PC-3 (cell line): ENCODE measurements around the gene INHBE. TPM values are rescaled to one million over a fixed set of nuclear protein-coding genes. Genes with fewer than 3 reads are reported as not detected.

Experiments used
- ATAC-seq: fragments of 200-7000 bp; cut with Tn5 transposase; 2 replicates; pipeline ENCODE4 v1.9.1; 2020; ENCODE audit warnings: mild to moderate bottlenecking, moderate library complexity
- BruUV-seq: library from RNA; stranded (reverse); fragments of 400-500 nt; replicated peaks from 2 replicates; lab custom pipeline; 2021; lab: Mats Ljungman, UMichigan
- CTCF ChIA-PET: fragments of 300-600 bp; sonication (Branson Sonifier 250); formaldehyde crosslinking; loops from one replicate; lab custom pipeline; 2022; ENCODE audit warnings: antibody characterized with exemption; lab: Charles Lee
- POLR2A ChIA-PET: fragments of 300-600 bp; sonication (Branson Sonifier 250); formaldehyde crosslinking; loops from one replicate; lab custom pipeline; 2022; ENCODE audit warnings: antibody characterized with exemption; ENCODE audit not compliant: unreplicated experiment; lab: Charles Lee
- DNase-seq: peaks from one replicate; pipeline ENCODE4 v3.0.0-alpha.2; 2015
- H2AFZ ChIP-seq: fragments of 300-600 bp; sonication (generic); 2 replicates; pipeline ENCODE4 v1.6.0; 2016; ENCODE audit warnings: antibody characterized with exemption, low read length
- H3F3A ChIP-seq: fragments of 300-600 bp; sonication (generic); one replicate; pipeline ENCODE4 v1.6.0; 2017; ENCODE audit warnings: antibody characterized with exemption, low read length, control low read depth, mild to moderate bottlenecking; ENCODE audit not compliant: unreplicated experiment
- H3K27ac ChIP-seq: fragments of 300-600 bp; sonication (generic); 2 replicates; pipeline ENCODE4 v1.5.1; 2016; ENCODE audit warnings: mild to moderate bottlenecking, low read length
- H3K27me3 ChIP-seq: fragments of 300-600 bp; sonication (generic); 2 replicates; pipeline ENCODE4 v1.6.1; 2016; ENCODE audit warnings: low read length, mixed read lengths
- H3K36me3 ChIP-seq: fragments of 300-600 bp; sonication (generic); 2 replicates; pipeline ENCODE4 v1.6.1; 2016; ENCODE audit warnings: low read depth, mixed run types, low read length, mixed read lengths
- H3K4me1 ChIP-seq: fragments of 300-600 bp; sonication (generic); 2 replicates; pipeline ENCODE4 v1.5.1; 2016; ENCODE audit warnings: low read length; ENCODE audit not compliant: insufficient read depth
- H3K4me2 ChIP-seq: fragments of 300-600 bp; sonication (generic); 2 replicates; pipeline ENCODE4 v1.6.0; 2016; ENCODE audit warnings: low read length
- H3K4me3 ChIP-seq: fragments of 300-600 bp; sonication (generic); 2 replicates; pipeline ENCODE4 v1.5.1; 2016; ENCODE audit warnings: mild to moderate bottlenecking, low read length, mixed read lengths
- H3K79me2 ChIP-seq: fragments of 300-600 bp; sonication (generic); 2 replicates; pipeline ENCODE4 v1.6.1; 2017; ENCODE audit warnings: low read length, mixed read lengths
- H3K9ac ChIP-seq: fragments of 300-600 bp; sonication (generic); 2 replicates; pipeline ENCODE4 v1.6.0; 2016; ENCODE audit warnings: mild to moderate bottlenecking, low read length
- H3K9me2 ChIP-seq: fragments of 300-600 bp; sonication (generic); replicated peaks from 2 replicates; pipeline ENCODE4 v1.6.1; 2016; ENCODE audit warnings: mixed run types, low read length, mixed read lengths
- H3K9me3 ChIP-seq: fragments of 300-600 bp; sonication (generic); 2 replicates; pipeline ENCODE4 v1.6.1; 2016; ENCODE audit warnings: low read length, mixed read lengths
- H4K20me1 ChIP-seq: fragments of 300-600 bp; sonication (generic); 2 replicates; pipeline ENCODE4 v1.6.1; 2016; ENCODE audit warnings: low read length, mixed read lengths
- EZH2 ChIP-seq: fragments of 300-600 bp; sonication (generic); IDR thresholded peaks from one replicate; pipeline ENCODE4 v1.6.1; 2017; ENCODE audit warnings: antibody characterized with exemption, mild to moderate bottlenecking, low read length; ENCODE audit not compliant: unreplicated experiment
- EZH2phosphoT487 ChIP-seq: fragments of 300-600 bp; sonication (generic); IDR thresholded peaks from 2 replicates; pipeline ENCODE4 v1.6.1; 2018; ENCODE audit warnings: mild to moderate bottlenecking, antibody characterized with exemption, low read length, borderline replicate concordance
- intact Hi-C: fragments of 100-400 bp; cut with micrococcal nuclease; formaldehyde crosslinking; loops from 2 replicates; pipeline ENCODE4 v1.9.0; 2023
- total RNA-seq: library from RNA; depleted of rRNA; stranded (reverse); fragments of >200 nt; gene quantifications from 2 replicates; pipeline ENCODE4 v1.2.3, GENCODE V29; 2014
- TF ChIP-seq, protein P1 (sequence below): fragments of 300-600 bp; sonication (generic); conservative IDR thresholded peaks from 2 replicates; pipeline ENCODE4 v1.5.1; 2017; ENCODE audit warnings: antibody characterized with exemption, low read depth, mild to moderate bottlenecking, low read length

The INHBE gene
- total RNA-seq, 1 experiment from 2014 or later: not detected

DNA sequence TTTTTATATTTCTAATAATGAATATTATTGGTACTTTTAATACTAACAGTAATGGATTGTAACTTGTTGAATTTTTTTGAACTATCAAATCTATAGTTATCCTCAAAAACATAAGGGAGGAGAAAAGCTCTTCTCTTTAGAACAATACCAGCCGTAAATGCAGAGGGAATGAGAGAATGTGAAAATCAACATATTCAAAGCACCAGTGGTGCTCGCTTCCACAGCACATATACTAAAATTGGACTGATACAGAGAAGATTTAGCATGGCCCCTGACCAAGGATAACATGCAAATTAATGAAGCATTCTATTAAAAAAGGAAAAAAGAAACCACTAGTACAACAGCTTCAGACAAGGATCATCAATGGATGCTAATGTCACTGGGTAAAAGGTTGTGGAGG is 40.0 kb upstream of the INHBE start:
- intact Hi-C loops: no loop called here
- no peak overlapping the region for H3K4me3 ChIP-seq
- no peaks in the 10 kb centered on the region for H3F3A ChIP-seq
- no peaks in the 10 kb centered on the region for H3K4me1 ChIP-seq
- H3K36me3 ChIP-seq: no peaks in the 10 kb centered on the region
- no TSS peak for BruUV-seq
- TF ChIP-seq EZH2: no peak
- TF ChIP-seq, protein P1, sequence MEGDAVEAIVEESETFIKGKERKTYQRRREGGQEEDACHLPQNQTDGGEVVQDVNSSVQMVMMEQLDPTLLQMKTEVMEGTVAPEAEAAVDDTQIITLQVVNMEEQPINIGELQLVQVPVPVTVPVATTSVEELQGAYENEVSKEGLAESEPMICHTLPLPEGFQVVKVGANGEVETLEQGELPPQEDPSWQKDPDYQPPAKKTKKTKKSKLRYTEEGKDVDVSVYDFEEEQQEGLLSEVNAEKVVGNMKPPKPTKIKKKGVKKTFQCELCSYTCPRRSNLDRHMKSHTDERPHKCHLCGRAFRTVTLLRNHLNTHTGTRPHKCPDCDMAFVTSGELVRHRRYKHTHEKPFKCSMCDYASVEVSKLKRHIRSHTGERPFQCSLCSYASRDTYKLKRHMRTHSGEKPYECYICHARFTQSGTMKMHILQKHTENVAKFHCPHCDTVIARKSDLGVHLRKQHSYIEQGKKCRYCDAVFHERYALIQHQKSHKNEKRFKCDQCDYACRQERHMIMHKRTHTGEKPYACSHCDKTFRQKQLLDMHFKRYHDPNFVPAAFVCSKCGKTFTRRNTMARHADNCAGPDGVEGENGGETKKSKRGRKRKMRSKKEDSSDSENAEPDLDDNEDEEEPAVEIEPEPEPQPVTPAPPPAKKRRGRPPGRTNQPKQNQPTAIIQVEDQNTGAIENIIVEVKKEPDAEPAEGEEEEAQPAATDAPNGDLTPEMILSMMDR: no peak
- no peak for TF ChIP-seq EZH2phosphoT487
- peaks cover 7% of the 10 kb centered on the region; the same call in 1 of the 2 replicates for H3K79me2 ChIP-seq
- H2AFZ ChIP-seq: no peak overlapping the region
- no peak overlapping the region for H3K27ac ChIP-seq
- no peaks in the 10 kb centered on the region for H3K27me3 ChIP-seq
- no peaks in the 10 kb centered on the region for H3K9me2 ChIP-seq
- no peaks in the 10 kb centered on the region for H4K20me1 ChIP-seq
- no peak overlapping the region for H3K9ac ChIP-seq
- no peaks in the 10 kb centered on the region for H3K9me3 ChIP-seq
- ChIA-PET POLR2A (no interaction called here), CTCF (no interaction called here)
- H3K4me2 ChIP-seq: no peak overlapping the region
- DNase-seq: no peak
- no peak for ATAC-seq

DNA sequence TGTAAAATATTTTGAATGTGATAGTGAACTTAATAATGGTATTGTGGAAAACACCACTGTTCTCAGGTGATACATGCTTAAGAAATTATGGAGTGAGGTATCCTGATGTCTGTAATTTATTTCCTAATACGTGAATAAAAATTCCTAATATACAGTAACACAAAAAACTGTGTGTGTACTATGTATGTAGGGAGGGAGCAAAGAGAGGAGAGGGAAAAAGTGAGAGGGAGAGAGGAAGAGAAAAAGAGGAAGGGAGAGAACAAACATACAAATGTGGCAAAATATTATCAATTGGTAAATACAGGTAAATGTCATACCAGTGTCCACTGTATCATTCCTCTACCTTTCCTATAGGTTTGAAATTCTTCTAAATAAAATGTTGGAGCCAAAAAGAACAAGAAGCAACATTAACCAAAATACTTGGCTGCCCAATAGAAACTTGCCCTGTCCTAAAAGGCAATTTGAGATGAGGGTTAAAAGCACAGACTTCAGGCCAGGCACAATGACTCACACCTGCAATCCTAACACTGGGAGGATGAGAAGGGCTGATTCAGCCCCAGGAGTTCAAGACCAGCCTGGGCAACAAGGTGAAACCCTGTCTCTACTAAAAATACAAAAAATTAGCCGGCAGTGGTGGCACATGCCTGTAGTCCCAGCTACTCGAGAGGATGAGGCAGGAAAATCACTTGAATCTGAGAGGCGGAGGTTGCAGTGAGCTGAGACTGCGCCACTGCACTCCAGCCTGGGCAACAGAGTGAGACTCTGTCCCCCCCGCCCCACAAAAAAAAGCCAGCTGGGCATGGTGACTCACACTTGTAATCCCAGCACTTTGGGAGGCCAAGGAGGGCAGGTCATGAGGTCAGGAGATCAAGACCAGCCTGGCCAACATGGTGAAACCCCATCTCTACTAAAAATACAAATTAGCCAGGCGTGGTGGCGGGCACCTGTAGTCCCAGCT is 38.8 kb upstream of the INHBE start:
- Histone ChIP-seq H3K9me3 (no peaks in the 10 kb centered on the region), H3K4me3 (no peak overlapping the region), H3K9ac (no peak overlapping the region), H3K79me2 (peaks cover 7% of the 10 kb centered on the region; the same call in 1 of the 2 replicates), H4K20me1 (no peaks in the 10 kb centered on the region), H3K27ac (no peak overlapping the region), H2AFZ (no peak overlapping the region), H3K27me3 (no peaks in the 10 kb centered on the region), H3F3A (no peaks in the 10 kb centered on the region), H3K4me2 (no peak overlapping the region), H3K9me2 (no peaks in the 10 kb centered on the region), H3K36me3 (no peaks in the 10 kb centered on the region), H3K4me1 (no peaks in the 10 kb centered on the region)
- TF ChIP-seq EZH2phosphoT487: no peak
- TF ChIP-seq EZH2: no peak
- TF ChIP-seq, protein P1: no peak
- ATAC-seq: peak; percentile 38; the same call in 1 of the 2 replicates
- intact Hi-C loops: no loop called here
- DNase-seq: peak; percentile 31
- POLR2A ChIA-PET: no interaction called here
- CTCF ChIA-PET: no interaction called here
- no TSS peak for BruUV-seq

DNA sequence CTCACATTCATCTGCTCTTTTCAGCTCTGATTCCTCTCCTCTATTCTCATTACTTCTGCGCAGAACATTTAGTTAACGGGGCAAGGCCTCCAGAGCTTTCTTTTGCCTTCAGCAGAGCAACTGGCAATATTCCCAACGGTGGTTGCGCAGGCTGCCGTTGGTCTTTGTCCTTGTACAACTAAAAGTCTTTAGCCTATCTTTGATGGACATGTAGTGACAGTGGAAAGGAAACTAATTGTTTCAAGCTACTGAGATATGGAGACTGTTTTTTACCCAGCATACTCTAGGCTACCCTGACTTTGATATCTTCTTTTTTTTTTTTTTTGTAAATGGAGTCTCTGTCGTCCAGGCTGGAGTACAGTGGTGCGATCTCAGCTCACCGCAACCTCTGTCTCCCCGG is 36.9 kb upstream of the INHBE start:
- H3K79me2 ChIP-seq: peaks cover 7% of the 10 kb centered on the region; the same call in 1 of the 2 replicates
- H3K4me3 ChIP-seq: no peak overlapping the region
- no peaks in the 10 kb centered on the region for H3K9me3 ChIP-seq
- no peaks in the 10 kb centered on the region for H3F3A ChIP-seq
- ChIA-PET CTCF (interaction anchor here (0.5 kb wide), 1 partner anchor 34 kb away, joined by 3 read pairs; no protein-coding TSS in a partner anchor), POLR2A (no interaction called here)
- BruUV-seq: no TSS peak
- no peaks in the 10 kb centered on the region for H3K27me3 ChIP-seq
- intact Hi-C loops: no loop called here
- H3K4me1 ChIP-seq: no peaks in the 10 kb centered on the region
- ATAC-seq (no peak), DNase-seq (no peak)
- no peak overlapping the region for H3K4me2 ChIP-seq
- H3K9me2 ChIP-seq: no peaks in the 10 kb centered on the region
- no peak overlapping the region for H3K9ac ChIP-seq
- TF ChIP-seq EZH2phosphoT487 (no peak), EZH2 (no peak)
- TF ChIP-seq, protein P1: no peak
- H4K20me1 ChIP-seq: no peaks in the 10 kb centered on the region
- no peak overlapping the region for H2AFZ ChIP-seq
- H3K27ac ChIP-seq: no peak overlapping the region
- H3K36me3 ChIP-seq: no peaks in the 10 kb centered on the region
